Ectodermal cell (in vitro differentiated cells): ENCODE data around the gene POT1.

Experiments used
- H3K27ac ChIP-seq: 2 replicates; pipeline ENCODE4 v1.7.0; 2013; ENCODE audit warnings: mild to moderate bottlenecking, low read depth, low read length; ENCODE audit not compliant: insufficient read depth, poor library complexity, severe bottlenecking
- H3K27me3 ChIP-seq: 2 replicates; pipeline ENCODE4 v1.7.0; 2013; ENCODE audit warnings: mild to moderate bottlenecking, low read length; ENCODE audit not compliant: insufficient read depth, control insufficient read depth, poor library complexity, severe bottlenecking
- H3K36me3 ChIP-seq: one replicate; pipeline ENCODE4 v1.7.0; 2013; ENCODE audit warnings: low read length; ENCODE audit not compliant: control insufficient read depth, insufficient read depth
- H3K4me1 ChIP-seq: one replicate; pipeline ENCODE4 v1.7.0; 2013; ENCODE audit warnings: low read length; ENCODE audit not compliant: control insufficient read depth, insufficient read depth
- H3K4me3 ChIP-seq: 2 replicates; pipeline ENCODE4 v1.7.0; 2013; ENCODE audit warnings: low read depth, low read length, control low read depth; ENCODE audit not compliant: insufficient read depth
- H3K9me3 ChIP-seq: 2 replicates; pipeline ENCODE4 v1.7.0; 2013; ENCODE audit warnings: mild to moderate bottlenecking, low read length, moderate library complexity; ENCODE audit not compliant: control insufficient read depth
- WGBS, 2 experiments: methylation state at CpG; one replicate each; pipeline ENCODE4 v1.1.7; 2013; ENCODE audit warnings: missing lambda C conversion rate in 2 of 2; 5-methylcytosine and 5-hydroxymethylcytosine counted together

Gene POT1

DNA sequence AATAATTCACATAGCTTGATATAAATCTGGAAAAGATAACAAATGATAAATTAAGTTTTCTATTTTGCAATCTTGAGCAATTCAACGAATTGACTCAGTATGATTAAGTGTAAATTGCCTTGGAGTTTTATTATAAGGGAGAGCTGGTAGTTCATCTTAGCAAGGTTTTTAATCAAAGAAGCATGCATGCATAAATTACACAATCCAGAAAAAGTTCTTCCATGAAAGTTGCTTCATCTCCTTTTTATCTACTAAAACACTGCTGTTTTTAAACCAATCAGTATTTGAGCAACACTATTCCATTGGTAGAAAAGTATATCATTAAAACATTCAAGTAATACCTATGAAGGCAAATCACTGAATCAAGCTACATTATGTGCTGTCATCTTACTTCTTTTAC is 47.6 kb downstream of the POT1 start:
- no peaks in the 10 kb centered on the region for H3K4me1 ChIP-seq

DNA sequence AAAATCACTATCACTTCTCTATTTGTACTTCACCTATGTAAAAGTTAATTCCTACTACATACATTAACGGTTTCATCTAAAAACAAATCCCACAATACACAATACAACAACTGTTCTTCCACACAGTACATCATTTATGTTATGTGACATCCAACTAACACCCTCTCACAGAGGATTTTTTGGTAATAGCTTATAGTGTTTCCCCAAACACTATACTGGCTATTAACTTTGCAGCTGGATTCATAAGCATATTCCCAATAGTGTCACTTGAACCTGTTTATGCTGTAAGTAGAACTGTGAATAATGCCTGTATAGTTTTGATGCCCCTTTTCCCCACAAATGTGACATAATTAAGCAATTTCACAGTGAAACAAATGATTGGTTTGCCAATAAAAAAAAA is 49.9 kb downstream of the POT1 start:
- no peaks in the 10 kb centered on the region for H3K36me3 ChIP-seq
- no peaks in the 10 kb centered on the region for H3K9me3 ChIP-seq
- no peaks in the 10 kb centered on the region for H3K27me3 ChIP-seq
- H3K27ac ChIP-seq, result no peak overlapping the region
- H3K4me3 ChIP-seq, result no peak overlapping the region
- 88 to 91% methylated on average over 1 of the region's 1 CpG for WGBS, 2 experiments
- H3K4me1 ChIP-seq, result no peaks in the 10 kb centered on the region

More for the DNA sequence above, 47.6 kb downstream of the POT1 start:
- no peak overlapping the region for H3K4me3 ChIP-seq
- 100% methylated on average over 1 of the region's 1 CpG for WGBS, 2 experiments
- H3K36me3 ChIP-seq, result no peaks in the 10 kb centered on the region
- no peak overlapping the region for H3K27ac ChIP-seq
- no peaks in the 10 kb centered on the region for H3K27me3 ChIP-seq
- no peaks in the 10 kb centered on the region for H3K9me3 ChIP-seq

DNA sequence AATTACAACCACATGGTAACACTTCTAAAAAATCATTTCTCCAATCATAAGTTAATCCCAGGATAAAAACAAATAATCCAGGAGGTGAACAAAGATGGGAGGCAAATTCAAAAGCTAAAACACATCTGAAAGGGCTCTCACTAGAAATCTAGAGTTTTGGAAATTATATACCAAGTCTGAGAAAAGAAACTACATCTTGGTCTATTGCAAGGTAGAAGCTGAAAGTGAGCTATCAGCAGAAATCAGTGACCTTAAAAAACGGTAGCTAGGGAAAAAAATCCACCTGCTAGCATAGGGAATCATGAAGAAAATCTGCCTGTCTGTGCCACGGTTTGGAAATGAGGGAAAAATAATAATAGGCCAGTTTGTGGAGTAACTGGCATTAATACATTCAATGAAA is 50.5 kb downstream of the POT1 start:
- 80 to 91% methylated on average over 2 of the region's 2 CpGs for WGBS, 2 experiments
- H3K9me3 ChIP-seq, result no peaks in the 10 kb centered on the region
- no peak overlapping the region for H3K4me3 ChIP-seq
- no peaks in the 10 kb centered on the region for H3K36me3 ChIP-seq
- H3K27ac ChIP-seq, result no peak overlapping the region
- H3K4me1 ChIP-seq, result no peaks in the 10 kb centered on the region
- no peaks in the 10 kb centered on the region for H3K27me3 ChIP-seq

DNA sequence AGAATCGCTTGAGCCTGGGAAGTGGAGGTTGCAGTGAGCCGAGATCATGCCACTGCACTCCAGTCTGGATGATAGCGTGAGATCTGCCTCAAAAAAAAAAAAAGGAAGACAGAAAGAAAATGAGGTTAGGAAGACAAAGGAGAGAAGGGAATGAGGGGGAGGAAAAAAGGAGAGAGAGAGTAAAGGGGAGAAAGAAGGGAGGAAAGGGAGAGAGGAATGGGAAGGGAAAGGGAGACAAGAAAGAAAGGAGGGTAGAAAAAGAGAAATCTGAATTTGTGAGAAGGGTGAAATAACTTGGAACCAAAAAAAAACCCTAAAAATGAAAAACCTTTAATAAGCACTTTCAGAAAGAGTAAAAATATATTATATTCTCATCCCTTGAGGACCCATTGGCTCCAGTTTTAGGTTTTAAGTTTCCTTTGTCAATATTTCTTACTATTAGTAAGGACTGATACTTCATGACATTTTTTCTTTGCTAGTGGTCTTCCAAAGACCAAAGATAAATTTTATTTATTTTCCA is 54.9 kb downstream of the POT1 start:
- 93 to 97% methylated on average over 3 of the region's 3 CpGs for WGBS, 2 experiments
- no peaks in the 10 kb centered on the region for H3K27me3 ChIP-seq

DNA sequence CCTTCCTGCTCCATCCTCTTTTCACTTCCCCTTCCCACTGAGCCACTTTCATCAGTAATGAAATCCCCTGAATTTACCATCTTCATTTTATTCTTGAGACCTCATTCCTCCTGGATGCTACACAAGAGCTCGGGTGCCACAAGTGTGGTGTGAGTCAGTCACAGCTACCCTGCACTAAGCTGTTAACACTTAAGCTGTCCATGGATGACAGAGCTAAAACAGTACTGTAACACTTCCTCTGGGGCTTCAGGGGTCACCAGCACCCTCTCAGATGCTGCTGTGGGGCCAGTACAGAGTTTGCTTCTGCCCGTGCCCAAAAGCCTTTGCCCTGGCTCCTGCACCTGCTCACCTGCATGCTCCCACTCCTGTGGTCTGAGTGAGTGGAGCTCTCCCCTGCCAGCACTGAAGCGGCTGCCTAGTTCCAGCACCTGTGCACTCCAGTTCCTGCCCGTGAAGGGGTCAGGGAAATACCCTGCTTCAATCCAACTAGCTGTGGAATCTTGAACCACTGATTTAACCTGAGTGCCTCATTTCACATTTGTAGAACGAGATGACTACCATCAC is 71.9 kb downstream of the POT1 start:
- Histone ChIP-seq H3K27ac (no peak overlapping the region), H3K9me3 (no peaks in the 10 kb centered on the region), H3K4me3 (no peak overlapping the region), H3K4me1 (no peaks in the 10 kb centered on the region), H3K27me3 (no peaks in the 10 kb centered on the region), H3K36me3 (peaks cover 10% of the 10 kb centered on the region)
- WGBS, 2 experiments, result 93 to 95% methylated on average over 5 of the region's 5 CpGs

More for the DNA sequence above, 54.9 kb downstream of the POT1 start:
- no peak overlapping the region for H3K4me3 ChIP-seq
- no peaks in the 10 kb centered on the region for H3K9me3 ChIP-seq
- no peak overlapping the region for H3K27ac ChIP-seq
- no peaks in the 10 kb centered on the region for H3K4me1 ChIP-seq
- H3K36me3 ChIP-seq, result no peaks in the 10 kb centered on the region

DNA sequence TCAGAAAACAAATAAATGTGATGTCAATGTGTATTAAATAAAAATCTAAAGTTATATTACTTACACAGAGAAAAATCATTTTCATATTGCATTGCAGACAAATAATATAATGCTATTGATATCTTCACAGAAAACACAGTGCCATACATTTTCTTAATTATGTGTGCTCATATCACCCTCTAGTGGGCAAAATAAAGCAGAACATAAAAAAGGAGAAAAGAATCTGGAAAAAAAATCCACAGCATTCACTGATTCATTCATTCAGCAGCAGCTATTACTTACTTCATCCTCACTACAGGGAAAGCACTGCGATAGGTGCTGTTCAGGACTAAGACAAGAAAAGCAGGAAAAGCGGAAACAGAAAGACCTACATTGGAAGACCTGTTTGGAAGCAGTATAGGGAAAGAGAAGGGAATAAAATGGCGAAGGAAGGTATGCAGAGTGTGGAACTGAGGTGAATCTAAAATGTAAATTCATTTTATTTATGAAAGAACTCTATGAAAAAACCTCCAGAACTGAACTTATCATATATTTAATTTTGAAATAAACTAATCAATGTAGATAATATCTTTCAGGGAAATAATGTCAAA is 73.2 kb downstream of the POT1 start:
- Histone ChIP-seq H3K4me1 (no peaks in the 10 kb centered on the region), H3K4me3 (no peak overlapping the region), H3K9me3 (no peaks in the 10 kb centered on the region), H3K36me3 (peaks cover 10% of the 10 kb centered on the region), H3K27ac (no peak overlapping the region), H3K27me3 (no peaks in the 10 kb centered on the region)
- 92% methylated on average over 3 of the region's 3 CpGs for WGBS, 2 experiments

DNA sequence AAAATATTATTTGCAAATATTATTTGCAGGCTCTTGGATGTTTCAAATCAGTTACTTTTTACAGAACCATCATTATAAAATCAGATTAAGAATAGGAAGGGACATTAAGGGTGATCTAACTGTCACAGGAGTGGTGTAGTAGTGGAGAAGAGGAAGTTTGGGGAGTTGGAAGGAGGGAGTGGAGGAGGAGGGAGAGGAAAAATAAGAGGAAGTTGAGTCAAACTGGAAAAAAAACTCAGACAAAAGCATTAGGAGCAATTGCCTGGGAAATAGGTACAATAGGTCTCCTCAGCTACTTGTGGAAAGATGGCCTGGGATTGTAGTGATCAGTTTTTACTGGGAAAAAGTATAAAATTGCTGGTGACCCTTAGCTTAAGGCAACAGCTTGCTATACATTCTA is 86.3 kb downstream of the POT1 start:
- H3K36me3 ChIP-seq, result peaks cover 4% of the 10 kb centered on the region
- H3K4me3 ChIP-seq, result no peak overlapping the region
- H3K9me3 ChIP-seq, result no peaks in the 10 kb centered on the region
- no peaks in the 10 kb centered on the region for H3K27me3 ChIP-seq
- H3K27ac ChIP-seq, result no peak overlapping the region
- no peaks in the 10 kb centered on the region for H3K4me1 ChIP-seq

DNA sequence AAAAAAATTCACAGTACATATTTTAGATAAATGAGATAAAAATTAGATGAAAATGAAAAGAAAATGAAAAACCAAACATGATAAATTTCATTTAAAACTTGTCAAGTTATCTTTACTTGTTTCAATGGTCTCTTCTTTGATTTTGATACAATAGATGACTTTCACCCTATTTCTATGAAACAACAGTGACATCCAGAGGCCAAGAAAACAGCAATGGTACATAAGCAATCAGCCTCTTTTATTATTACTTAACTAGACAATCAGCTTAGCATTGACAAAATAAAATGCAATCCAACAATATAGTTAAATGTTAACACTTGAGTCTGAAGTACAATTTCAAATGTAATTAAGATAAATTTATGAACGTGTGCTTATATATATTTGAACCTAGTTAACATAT is 89.2 kb downstream of the POT1 start:
- WGBS, 2 experiments, result no CpG with 5 or more reads among the region's 1 CpG
- Histone ChIP-seq H3K4me3 (no peak overlapping the region), H3K27me3 (no peaks in the 10 kb centered on the region), H3K27ac (no peak overlapping the region), H3K4me1 (no peaks in the 10 kb centered on the region), H3K9me3 (no peaks in the 10 kb centered on the region), H3K36me3 (no peaks in the 10 kb centered on the region)

DNA sequence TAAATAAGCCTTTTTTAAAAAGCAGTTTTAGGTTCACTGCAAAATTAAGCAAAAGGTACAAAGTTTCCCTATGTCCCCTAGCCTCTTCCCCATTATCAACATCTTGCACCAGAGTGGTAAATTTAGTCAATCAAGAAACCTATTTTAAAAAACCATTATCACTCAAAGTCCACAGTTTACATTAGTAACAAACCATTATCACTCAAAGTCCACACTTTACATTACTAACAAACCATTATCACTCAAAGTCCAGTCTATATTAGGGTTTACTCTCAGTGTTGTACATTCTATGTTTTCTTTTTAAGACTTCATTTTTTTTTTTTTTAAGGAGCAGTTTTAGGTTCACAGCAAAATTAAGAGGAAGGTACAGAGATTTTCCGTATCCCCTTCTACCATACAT is 89.9 kb downstream of the POT1 start:
- no peaks in the 10 kb centered on the region for H3K27me3 ChIP-seq
- H3K36me3 ChIP-seq, result peaks cover 5% of the 10 kb centered on the region
- H3K4me1 ChIP-seq, result no peaks in the 10 kb centered on the region
- no peak overlapping the region for H3K4me3 ChIP-seq
- H3K27ac ChIP-seq, result no peak overlapping the region
- WGBS, 2 experiments, result 94 to 100% methylated on average over 1 of the region's 1 CpG
- H3K9me3 ChIP-seq, result no peaks in the 10 kb centered on the region

DNA sequence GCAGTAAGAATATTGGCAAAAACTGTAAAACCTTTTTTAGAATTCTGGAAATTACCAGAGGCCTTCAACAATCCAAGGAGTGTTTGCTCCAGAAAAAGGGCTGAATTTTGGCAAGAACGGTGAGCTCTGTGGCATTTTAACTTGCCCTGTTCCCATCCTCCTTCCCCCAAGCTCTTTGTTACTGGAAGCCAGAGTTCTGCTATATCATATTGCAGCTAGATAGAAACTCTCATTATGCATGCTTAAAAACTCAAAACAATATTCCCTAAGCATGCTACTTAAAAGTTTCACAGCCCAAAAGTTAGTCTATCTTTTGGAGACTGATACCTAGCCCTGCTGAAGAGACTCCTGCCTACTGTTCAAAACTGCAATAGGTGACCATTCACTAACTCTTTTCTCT is 93.5 kb downstream of the POT1 start:
- H3K4me1 ChIP-seq, result no peaks in the 10 kb centered on the region
- no peaks in the 10 kb centered on the region for H3K9me3 ChIP-seq
- H3K4me3 ChIP-seq, result no peak overlapping the region
- H3K27ac ChIP-seq, result no peak overlapping the region
- H3K27me3 ChIP-seq, result no peaks in the 10 kb centered on the region
- H3K36me3 ChIP-seq, result peaks cover 7% of the 10 kb centered on the region
- 86 to 92% methylated on average over 1 of the region's 1 CpG for WGBS, 2 experiments
